AG09309 (cell line): ENCODE results near the gene CHP2.

Experiments
- DNase-seq: peaks from one replicate; pipeline ENCODE4 v3.0.0-alpha.2; 2010; ENCODE audit warnings: low read depth
- H3K4me3 ChIP-seq: 2 replicates; pipeline ENCODE4 v1.5.1; 2011; ENCODE audit warnings: mild to moderate bottlenecking, low read depth, low read length, moderate library complexity; ENCODE audit not compliant: control insufficient read depth
- CTCF ChIP-seq: IDR thresholded peaks from 2 replicates; pipeline ENCODE4 v1.5.1; 2011; ENCODE audit warnings: mild to moderate bottlenecking, low read depth, low read length, inconsistent platforms; ENCODE audit not compliant: insufficient read depth, control insufficient read depth; ENCODE audit errors: missing control alignments

CHP2 gene

GRCh38 chr16:23757937-23758619, 3.3 kb downstream of the CHP2 start:
- H3K4me3 ChIP-seq = no peak overlapping the region
- DNase-seq = no peak
- no peak for TF ChIP-seq CTCF

GRCh38 chr16:23765933-23766332, 11.1 kb downstream of the CHP2 start:
- H3K4me3 ChIP-seq = no peak overlapping the region
- TF ChIP-seq CTCF = no peak
- DNase-seq = no peak

DNA sequence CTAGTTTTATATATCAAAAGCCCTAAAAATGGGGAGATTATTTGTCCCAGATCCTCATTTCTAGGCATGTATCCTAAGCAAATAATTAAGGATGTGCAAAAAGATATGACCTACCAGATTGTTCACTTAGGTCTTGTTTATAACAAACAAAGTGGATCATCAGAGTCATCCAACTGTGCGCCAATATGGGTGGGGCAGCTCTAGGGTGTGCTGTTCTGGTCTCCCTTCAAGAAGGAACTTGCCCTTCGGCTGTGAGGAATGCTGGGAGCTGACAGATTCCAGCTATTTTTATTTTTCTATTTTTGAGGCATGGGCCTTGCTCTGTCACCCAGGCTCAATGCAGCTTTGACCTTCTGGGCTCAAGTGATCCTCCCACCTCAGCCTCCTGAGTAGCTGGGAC, 13.8 kb downstream of the CHP2 start:
- no peak for TF ChIP-seq CTCF
- H3K4me3 ChIP-seq = no peak overlapping the region
- no peak for DNase-seq

- no peak for TF ChIP-seq CTCF
- no peak overlapping the region for H3K4me3 ChIP-seq
- no peak for DNase-seq
Measured at GRCh38 chr16:23771027-23771426, 16.2 kb downstream of the CHP2 start.

GRCh38 chr16:23771642-23772041, 16.8 kb downstream of the CHP2 start:
- H3K4me3 ChIP-seq = no peak overlapping the region
- no peak for TF ChIP-seq CTCF
- DNase-seq = no peak

GRCh38 chr16:23773339-23773738, 18.5 kb downstream of the CHP2 start:
- DNase-seq = no peak

More at GRCh38 chr16:23773339-23773738, 18.5 kb downstream of the CHP2 start:
- TF ChIP-seq CTCF = no peak
- H3K4me3 ChIP-seq = no peak overlapping the region
